Neural crest cell (in vitro differentiated cells): ENCODE measurements around the gene DPH6. TPM values are rescaled to one million over a fixed set of nuclear protein-coding genes. Genes with fewer than 3 reads are reported as not detected.

ENCODE experiments used
- DNase-seq: peaks from one replicate; pipeline ENCODE4 v3.0.0; 2021; ENCODE audit warnings: low read depth, mixed read lengths, low spot score
- H3K27ac Mint-ChIP-seq: one replicate; pipeline ENCODE4 v1.8.0; 2021; ENCODE audit warnings: mild to moderate bottlenecking, mixed read lengths; ENCODE audit not compliant: unreplicated experiment
- H3K27me3 Mint-ChIP-seq: 2 replicates; pipeline ENCODE4 v1.8.0; 2021; ENCODE audit warnings: low read depth, mild to moderate bottlenecking, mixed read lengths
- H3K36me3 Mint-ChIP-seq: 2 replicates; pipeline ENCODE4 v1.8.0; 2021; ENCODE audit warnings: low read depth, mild to moderate bottlenecking, mixed read lengths
- H3K4me1 Mint-ChIP-seq: 2 replicates; pipeline ENCODE4 v1.8.0; 2021; ENCODE audit warnings: mixed read lengths
- H3K4me3 Mint-ChIP-seq: one replicate; pipeline ENCODE4 v1.8.0; 2021; ENCODE audit warnings: mild to moderate bottlenecking, mixed read lengths
- H3K9me3 Mint-ChIP-seq: 2 replicates; pipeline ENCODE4 v1.8.0; 2021; ENCODE audit warnings: mixed read lengths
- microRNA-seq: library from miRNA; unstranded; fragments of <30 nt; microRNA quantifications from one replicate; pipeline ENCODE4, GENCODE V29; 2020
- total RNA-seq: library from RNA; stranded (reverse); gene quantifications from 2 replicates; pipeline ENCODE4 v1.2.1, GENCODE V29; 2021
- TF ChIP-seq, protein P1 (sequence below): fragments of 200-600 bp; sonication (generic); conservative IDR thresholded peaks from 2 replicates; pipeline ENCODE4 v1.5.0; 2021; ENCODE audit warnings: antibody characterized with exemption, mild to moderate bottlenecking

DPH6 gene
- total RNA-seq, 1 donor from 2014 or later: 20.1 TPM

GRCh38 chr15:35323141-35323540 is 222.8 kb downstream of the DPH6 start:
- no peaks in the 10 kb centered on the region for H3K27me3 Mint-ChIP-seq
- peaks cover 2% of the 10 kb centered on the region for H3K36me3 Mint-ChIP-seq
- no peak for DNase-seq
- H3K9me3 Mint-ChIP-seq: peaks cover 3% of the 10 kb centered on the region
- H3K27ac Mint-ChIP-seq: no peak overlapping the region
- no peak overlapping the region for H3K4me3 Mint-ChIP-seq
- peaks cover 5% of the 10 kb centered on the region for H3K4me1 Mint-ChIP-seq
- TF ChIP-seq, protein P1, sequence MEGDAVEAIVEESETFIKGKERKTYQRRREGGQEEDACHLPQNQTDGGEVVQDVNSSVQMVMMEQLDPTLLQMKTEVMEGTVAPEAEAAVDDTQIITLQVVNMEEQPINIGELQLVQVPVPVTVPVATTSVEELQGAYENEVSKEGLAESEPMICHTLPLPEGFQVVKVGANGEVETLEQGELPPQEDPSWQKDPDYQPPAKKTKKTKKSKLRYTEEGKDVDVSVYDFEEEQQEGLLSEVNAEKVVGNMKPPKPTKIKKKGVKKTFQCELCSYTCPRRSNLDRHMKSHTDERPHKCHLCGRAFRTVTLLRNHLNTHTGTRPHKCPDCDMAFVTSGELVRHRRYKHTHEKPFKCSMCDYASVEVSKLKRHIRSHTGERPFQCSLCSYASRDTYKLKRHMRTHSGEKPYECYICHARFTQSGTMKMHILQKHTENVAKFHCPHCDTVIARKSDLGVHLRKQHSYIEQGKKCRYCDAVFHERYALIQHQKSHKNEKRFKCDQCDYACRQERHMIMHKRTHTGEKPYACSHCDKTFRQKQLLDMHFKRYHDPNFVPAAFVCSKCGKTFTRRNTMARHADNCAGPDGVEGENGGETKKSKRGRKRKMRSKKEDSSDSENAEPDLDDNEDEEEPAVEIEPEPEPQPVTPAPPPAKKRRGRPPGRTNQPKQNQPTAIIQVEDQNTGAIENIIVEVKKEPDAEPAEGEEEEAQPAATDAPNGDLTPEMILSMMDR: no peak

GRCh38 chr15:35321926-35322325 is 224.0 kb downstream of the DPH6 start:
- Mint-ChIP-seq H3K9me3 (peaks cover 3% of the 10 kb centered on the region), H3K27me3 (no peaks in the 10 kb centered on the region), H3K27ac (no peak overlapping the region), H3K4me1 (peaks cover 5% of the 10 kb centered on the region), H3K4me3 (no peak overlapping the region), H3K36me3 (peaks cover 2% of the 10 kb centered on the region)
- DNase-seq: no peak
- TF ChIP-seq, protein P1: no peak

DNA sequence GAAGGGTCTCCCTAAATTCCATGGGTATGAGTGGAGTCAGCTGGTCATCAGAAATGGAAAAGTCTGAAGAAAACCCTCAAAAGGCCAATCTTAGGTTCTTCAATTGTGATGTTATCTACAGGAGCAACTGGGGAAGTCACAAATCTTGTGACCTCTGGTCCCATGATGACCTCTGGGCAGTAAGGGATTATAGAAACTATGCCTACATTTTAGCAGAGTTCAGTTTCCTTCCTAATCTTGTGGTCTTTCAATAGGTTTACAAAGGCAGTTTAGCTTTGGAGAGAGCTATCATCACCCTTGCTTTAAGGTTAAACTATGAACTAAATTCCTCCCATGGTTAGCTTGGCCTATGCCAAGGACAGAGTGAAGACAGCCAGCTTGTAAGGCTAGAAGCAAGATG is 225.1 kb downstream of the DPH6 start:
- H3K9me3 Mint-ChIP-seq: peaks cover 6% of the 10 kb centered on the region
- no peak for DNase-seq
- H3K4me3 Mint-ChIP-seq: no peak overlapping the region
- no peak overlapping the region for H3K27ac Mint-ChIP-seq
- peaks cover 5% of the 10 kb centered on the region for H3K36me3 Mint-ChIP-seq
- H3K27me3 Mint-ChIP-seq: no peaks in the 10 kb centered on the region
- TF ChIP-seq, protein P1: no peak
- H3K4me1 Mint-ChIP-seq: peaks cover 5% of the 10 kb centered on the region

Small RNA genes lying within 50 kb of the gene (microRNA-seq; reads per million reads assigned to microRNA genes)
- not detected for gene MIR3942
